Keratinocyte (primary cell): ENCODE measurements around the gene RAB11FIP4. TPM values are rescaled to one million over a fixed set of nuclear protein-coding genes. Genes with fewer than 3 reads are reported as not detected.
A peak's percentile ranks its signal among the peaks of the same experiment; 100 is the strongest.

Experiments used
- DNase-seq: peaks from one replicate; pipeline ENCODE4 v3.0.0-alpha.2; 2011; ENCODE audit warnings: low read depth, missing footprints, low spot score
- FAIRE-seq: peaks from 2 replicates; lab custom pipeline; 2011; peaks lifted over from hg19 to GRCh38; lab: Jason Lieb, UNC
- H2AFZ ChIP-seq: 2 replicates; pipeline ENCODE4 v1.6.0; 2012; ENCODE audit warnings: low read length, control low read depth, inconsistent platforms; ENCODE audit not compliant: control insufficient read depth
- H3K27ac ChIP-seq: 2 replicates; pipeline ENCODE4 v1.5.1; 2011; ENCODE audit warnings: low read length; ENCODE audit not compliant: control insufficient read depth, insufficient read depth
- H3K27me3 ChIP-seq: 3 replicates; pipeline ENCODE4 v1.6.0; 2011; ENCODE audit warnings: low read length; ENCODE audit not compliant: control insufficient read depth, insufficient read depth; ENCODE audit errors: extremely low read depth
- H3K36me3 ChIP-seq, 2 experiments: 2 replicates in 1 of 2; 3 replicates in 1 of 2; pipeline ENCODE4 v1.5.1; 2011; ENCODE audit warnings: low read length in 2 of 2, mild to moderate bottlenecking in 1 of 2; ENCODE audit not compliant: control insufficient read depth in 2 of 2, insufficient read depth in 2 of 2; ENCODE audit errors: extremely low read depth in 1 of 2
- H3K4me1 ChIP-seq: 3 replicates; pipeline ENCODE4 v1.5.1; 2011; ENCODE audit warnings: low read length; ENCODE audit not compliant: control insufficient read depth, insufficient read depth; ENCODE audit errors: extremely low read depth
- H3K4me2 ChIP-seq: 3 replicates; pipeline ENCODE4 v1.6.0; 2011; ENCODE audit warnings: low read depth, low read length; ENCODE audit not compliant: control insufficient read depth, insufficient read depth; ENCODE audit errors: extremely low read depth
- H3K4me3 ChIP-seq, 3 experiments: fragments of 200-600 bp in 1 of 3; sonication (generic) in 1 of 3; 2 replicates in 2 of 3; 3 replicates in 1 of 3; pipeline ENCODE4 v1.5.1; 2011 to 2016; ENCODE audit warnings: low read length in 3 of 3, mild to moderate bottlenecking in 3 of 3, control low read depth in 2 of 3, inconsistent platforms in 1 of 3, low read depth in 1 of 3, mixed read lengths in 1 of 3, mixed run types in 1 of 3, moderate library complexity in 1 of 3; ENCODE audit not compliant: control insufficient read depth in 2 of 3, insufficient read depth in 2 of 3; ENCODE audit errors: extremely low read depth in 1 of 3
- H3K79me2 ChIP-seq: 2 replicates; pipeline ENCODE4 v1.6.0; 2012; ENCODE audit warnings: low read length; ENCODE audit not compliant: control insufficient read depth, insufficient read depth
- H3K9ac ChIP-seq: 3 replicates; pipeline ENCODE4 v1.6.0; 2011; ENCODE audit warnings: low read length; ENCODE audit not compliant: control insufficient read depth, insufficient read depth; ENCODE audit errors: extremely low read depth
- H3K9me1 ChIP-seq: 3 replicates; pipeline ENCODE4 v1.6.0; 2011; ENCODE audit warnings: low read length; ENCODE audit not compliant: control insufficient read depth, insufficient read depth; ENCODE audit errors: extremely low read depth
- H3K9me3 ChIP-seq: 2 replicates; pipeline ENCODE4 v1.5.1; 2012; ENCODE audit warnings: low read depth, low read length; ENCODE audit not compliant: control insufficient read depth
- H4K20me1 ChIP-seq: 3 replicates; pipeline ENCODE4 v1.6.0; 2011; ENCODE audit warnings: low read length; ENCODE audit not compliant: control insufficient read depth, insufficient read depth; ENCODE audit errors: extremely low read depth
- CTCF ChIP-seq, 3 experiments: IDR thresholded peaks in 1 of 3; conservative IDR thresholded peaks in 1 of 3; optimal IDR thresholded peaks in 1 of 3; 2 replicates in 2 of 3; 3 replicates in 1 of 3; pipeline versions ENCODE3 to v1.5.1; 2011; ENCODE audit warnings: low read length in 3 of 3, mild to moderate bottlenecking in 3 of 3, moderate library complexity in 2 of 3, control low read depth in 1 of 3, inconsistent platforms in 1 of 3; ENCODE audit not compliant: insufficient read depth in 2 of 3; ENCODE audit errors: extremely low read depth in 1 of 3
- EZH2 ChIP-seq: IDR thresholded peaks from one replicate; pipeline ENCODE4 v1.6.1; 2012; ENCODE audit warnings: inconsistent platforms, mild to moderate bottlenecking, low read length, moderate library complexity
- dilution Hi-C: fragments of 300-500 bp; cut with MboI; formaldehyde crosslinking; loops from one replicate; pipeline ENCODE4 v1.7.0; 2020; ENCODE audit warnings: low sequenced_read_pairs; ENCODE audit not compliant: extremely low pct_ligation_motif_present
- polyA plus RNA-seq, 5 experiments: library from polyadenylated mRNA; depleted of rRNA in 3 of 5; stranded (reverse) in 3 of 5; stranded (forward) in 1 of 5; unstranded in 1 of 5; fragments of >200 nt; gene quantifications; 1 replicate in 1 of 5; 2 replicates in 3 of 5; 3 replicates in 1 of 5; pipeline versions ENCODE4 v1.2.1 to v1.2.3, GENCODE V29; 2011 to 2012; ENCODE audit warnings: missing spikeins in 2 of 5, low read depth in 1 of 5, low replicate concordance in 1 of 5

Gene RAB11FIP4
- polyA plus RNA-seq, 1 donor (not counting 4 experiments of a cell fraction or from before 2014, with no cell fraction given) = 9.1 TPM

DNA sequence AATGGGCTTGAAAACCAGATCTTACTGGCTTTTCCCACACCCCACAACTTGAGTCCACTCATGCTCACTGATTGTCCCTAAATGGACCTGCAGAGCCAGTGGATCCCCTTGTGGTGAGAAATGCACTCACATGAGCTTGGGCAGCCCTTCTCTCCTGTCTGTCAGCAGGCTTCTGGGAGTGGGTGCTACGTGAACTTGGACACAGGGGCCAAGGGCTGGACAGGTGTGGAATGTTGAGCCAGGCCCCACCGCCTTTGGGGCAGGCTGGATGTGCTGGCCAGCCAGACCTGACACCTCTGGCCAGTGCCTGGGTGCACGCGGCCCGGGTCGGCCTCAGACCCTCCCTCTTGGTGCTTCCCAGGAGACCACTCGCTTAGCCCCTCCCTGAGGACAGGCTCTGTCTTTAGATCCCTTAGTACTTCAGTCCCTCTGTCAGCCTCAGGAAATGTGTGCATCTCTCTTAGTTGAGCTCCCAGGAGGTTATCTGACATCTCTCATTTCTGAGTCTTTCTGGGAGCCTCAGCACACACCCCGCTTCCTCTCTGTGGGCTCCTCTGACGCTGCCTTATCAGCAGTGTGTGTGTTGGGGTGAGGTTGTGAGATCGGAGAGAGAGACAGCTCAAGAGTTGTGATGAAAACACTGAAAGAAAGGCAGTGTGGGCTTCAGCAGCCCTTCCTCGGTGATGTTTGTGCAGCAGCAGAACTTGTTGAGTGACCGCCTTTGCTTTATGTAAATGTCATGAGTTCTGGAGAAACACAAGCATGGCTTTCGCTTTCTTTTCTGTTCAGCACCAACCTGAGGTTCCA lies 117.0 kb downstream of the RAB11FIP4 start:
- Histone ChIP-seq H3K9me1 (no peaks in the 10 kb centered on the region), H3K9ac (peak overlapping the region; percentile 29), H3K27me3 (no peaks in the 10 kb centered on the region), H4K20me1 (no peaks in the 10 kb centered on the region), H3K4me3 (no peak overlapping the region), H3K9me3 (no peaks in the 10 kb centered on the region), H3K4me1 (peaks cover 17% of the 10 kb centered on the region), H2AFZ (no peak overlapping the region), H3K4me2 (peak overlapping the region; percentile 64), H3K27ac (no peak overlapping the region), H3K79me2 (no peaks in the 10 kb centered on the region), H3K36me3 (peaks cover 0 to 3% of the 10 kb centered on the region in 2 experiments)
- TF ChIP-seq EZH2 (no peak), CTCF (optimal IDR thresholded peaks at IDR 0.05 in 1 of 3, IDR thresholded peaks at IDR 0.05 in 1 of 3, conservative IDR thresholded peaks at IDR 0.05 in 1 of 3; ENCODE audit: extremely low read depth in 1 of 3, insufficient read depth in 2 of 3, low read length in 3 of 3) (peak; percentile 37 to 47 (median 41))
- dilution Hi-C loops = no loop called here
- DNase-seq = no peak
- peak; percentile 71 for FAIRE-seq

DNA sequence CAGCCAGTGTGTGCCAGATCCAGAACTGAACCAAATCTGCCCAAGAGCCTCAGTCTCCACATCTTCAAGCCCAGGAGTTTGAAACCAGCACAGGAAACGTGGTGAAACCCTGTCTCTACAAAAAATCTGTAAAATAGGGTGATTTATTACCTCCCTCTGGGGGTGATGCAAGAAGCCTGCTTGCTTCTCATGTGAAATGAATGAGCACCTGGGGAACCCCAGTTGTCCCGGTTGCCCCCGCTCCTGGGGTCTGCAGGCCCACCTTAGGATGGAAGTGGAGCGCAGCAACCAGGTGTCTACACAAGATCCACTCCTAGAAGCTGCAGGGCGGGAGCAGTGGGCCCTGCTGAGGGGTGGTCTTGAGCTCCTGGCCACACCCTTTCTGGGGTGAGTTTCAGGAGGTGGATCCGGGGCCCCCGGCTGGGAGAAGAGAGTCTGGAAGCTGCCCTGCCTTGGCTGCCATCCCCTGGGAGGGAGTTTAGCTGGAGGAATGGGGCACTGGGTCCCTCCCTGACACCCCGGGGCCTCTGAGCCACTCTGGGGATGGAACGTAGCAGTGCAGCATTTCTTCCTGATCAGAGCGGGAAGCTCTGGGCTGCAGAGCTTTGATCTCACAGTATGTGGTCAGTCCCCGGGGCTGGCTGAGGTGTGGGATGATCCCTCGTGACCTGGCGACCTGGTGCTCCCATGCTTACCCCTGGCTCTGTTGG lies 117.8 kb downstream of the RAB11FIP4 start:
- dilution Hi-C loops = no loop called here
- H3K9ac ChIP-seq = peak overlapping the region; percentile 29
- H2AFZ ChIP-seq = no peak overlapping the region
- DNase-seq (no peak), FAIRE-seq (no peak)
- no peaks in the 10 kb centered on the region for H3K9me1 ChIP-seq
- TF ChIP-seq EZH2 (no peak), CTCF (optimal IDR thresholded peaks at IDR 0.05 in 1 of 3, IDR thresholded peaks at IDR 0.05 in 1 of 3, conservative IDR thresholded peaks at IDR 0.05 in 1 of 3; ENCODE audit: extremely low read depth in 1 of 3, insufficient read depth in 2 of 3, low read length in 3 of 3) (no peak)
- no peaks in the 10 kb centered on the region for H3K9me3 ChIP-seq
- peak overlapping the region; percentile 64 for H3K4me2 ChIP-seq
- H4K20me1 ChIP-seq = no peaks in the 10 kb centered on the region
- H3K4me1 ChIP-seq = peaks cover 17% of the 10 kb centered on the region
- no peak overlapping the region for H3K4me3 ChIP-seq
- peaks cover 0 to 3% of the 10 kb centered on the region in 2 experiments for H3K36me3 ChIP-seq
- no peaks in the 10 kb centered on the region for H3K79me2 ChIP-seq
- no peaks in the 10 kb centered on the region for H3K27me3 ChIP-seq
- H3K27ac ChIP-seq = no peak overlapping the region
